NCI-H128 (cell line): ENCODE data around the gene SMAD5.

Source experiments
- DNase-seq: peaks from one replicate; lab custom pipeline; 2025; ENCODE audit not compliant: unreplicated experiment; lab: John Stamatoyannopoulos, UW

Gene SMAD5

DNA sequence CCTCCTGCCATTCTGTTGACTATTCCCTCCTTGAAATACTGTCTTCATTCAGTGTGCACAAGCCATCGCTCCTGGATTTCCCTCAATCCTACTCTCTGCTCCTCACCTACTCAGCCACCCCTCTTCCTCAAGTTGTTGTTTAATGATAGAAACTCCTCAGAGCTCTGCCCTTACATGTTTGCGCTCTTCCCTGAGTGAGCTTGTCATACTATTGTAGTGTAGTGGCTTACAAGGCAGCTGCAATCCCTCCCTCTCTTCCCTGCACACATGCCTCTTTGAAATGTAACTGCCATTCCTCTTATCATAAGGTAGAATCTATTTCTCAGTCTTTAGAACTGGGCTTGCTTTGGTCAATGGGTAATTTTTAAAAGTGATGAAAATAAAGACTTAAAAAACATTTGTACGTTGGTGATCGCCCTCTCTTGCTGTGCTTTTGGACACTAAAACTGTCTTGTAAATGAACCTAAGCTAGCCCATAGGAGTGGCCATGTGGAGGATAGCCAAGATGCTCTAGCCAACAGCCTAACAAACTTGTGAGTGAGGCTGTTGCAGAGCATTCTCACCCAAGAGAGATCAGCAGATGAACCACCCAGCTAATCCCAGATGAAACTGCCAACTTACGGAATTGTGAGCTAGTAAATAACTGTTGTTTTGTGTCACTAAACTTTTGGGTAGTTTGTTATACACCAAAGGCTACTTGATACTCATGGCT lies 18.1 kb upstream of the SMAD5 start:
- no peak for DNase-seq

- no peak for DNase-seq
These were observed 17.3 kb upstream of the SMAD5 start for GRCh38 chr5:136115183-136115865.

DNA sequence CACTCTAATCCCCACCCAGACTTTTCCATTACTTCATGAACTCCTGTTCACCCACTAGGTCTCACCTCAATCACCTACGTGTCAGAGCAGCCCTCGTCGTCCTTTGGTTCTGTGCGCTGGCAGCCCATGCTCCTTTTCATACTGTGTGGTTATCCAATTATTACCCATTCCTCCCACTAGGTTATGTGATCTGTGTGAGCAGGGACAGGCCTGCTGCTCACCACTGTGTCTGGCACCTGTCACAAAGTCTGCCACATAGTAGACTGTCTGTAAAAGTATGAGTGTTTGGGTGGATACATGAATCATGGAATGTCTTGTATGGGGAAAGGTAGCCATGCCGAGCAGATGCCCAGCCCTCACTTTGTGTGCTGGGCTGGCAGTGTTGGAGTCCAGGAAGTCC lies 12.1 kb upstream of the SMAD5 start:
- DNase-seq, result no peak

- peak; percentile 28 for DNase-seq
These were observed 9.3 kb upstream of the SMAD5 start for GRCh38 chr5:136123236-136123768.

DNA sequence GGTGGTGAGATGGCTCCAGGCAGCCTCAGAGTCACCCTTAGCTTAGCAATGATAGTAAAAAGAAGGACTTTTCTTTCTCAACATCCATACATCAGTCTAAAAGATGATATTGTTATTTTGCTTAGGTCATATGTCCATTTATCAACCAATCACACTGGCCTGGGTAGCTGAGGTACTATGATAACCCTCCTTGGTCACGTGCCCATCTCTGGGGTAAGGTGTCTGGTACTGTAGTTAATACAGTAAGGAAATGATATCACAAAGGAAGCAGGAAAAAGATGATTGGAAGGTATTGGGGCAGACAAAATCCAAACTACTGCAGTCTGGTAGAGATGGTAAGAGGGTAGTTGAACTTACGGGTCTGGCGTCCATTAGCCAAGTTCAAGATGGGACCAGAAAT lies 5.1 kb upstream of the SMAD5 start:
- no peak for DNase-seq

DNA sequence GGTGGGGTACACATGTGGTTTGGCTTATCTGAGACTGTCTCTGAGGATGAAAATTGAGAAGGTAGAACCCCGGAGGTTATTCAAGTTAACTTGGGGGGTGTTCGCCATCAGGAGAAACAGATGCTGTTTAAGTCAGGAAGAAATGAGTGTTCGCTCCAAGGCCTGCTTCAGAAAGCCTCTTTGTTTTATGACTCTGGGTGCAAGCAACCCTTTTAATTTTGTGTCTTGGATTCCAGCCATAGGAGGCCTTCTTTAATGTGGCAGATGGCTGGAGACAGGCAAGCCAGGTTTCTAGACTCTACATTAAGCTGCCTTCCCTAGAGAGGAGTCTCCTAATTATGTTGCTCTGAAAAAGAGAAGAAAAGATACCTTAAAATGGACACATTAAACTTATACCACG lies 4.2 kb upstream of the SMAD5 start:
- no peak for DNase-seq

DNA sequence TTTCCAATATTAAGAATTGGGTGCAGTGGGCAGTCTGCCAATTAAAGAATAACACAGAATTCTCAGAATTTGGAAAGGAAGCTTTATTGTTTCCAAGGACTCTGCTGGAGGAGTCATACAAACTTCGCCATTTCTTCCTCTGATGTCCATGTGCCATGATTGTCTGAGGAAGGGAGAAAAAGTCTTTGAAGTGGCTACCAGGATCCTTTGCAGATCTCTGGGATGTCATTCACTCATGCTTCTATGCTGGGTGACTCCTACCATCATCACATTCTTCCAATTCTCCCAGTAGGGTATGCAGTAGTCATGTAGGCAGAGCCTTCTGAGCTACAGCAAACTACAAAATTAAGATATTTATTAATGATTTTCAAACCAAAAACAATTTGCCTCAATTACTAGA lies 3.2 kb upstream of the SMAD5 start:
- no peak for DNase-seq

GRCh38 chr5:136130581-136130980 lies 2.1 kb upstream of the SMAD5 start:
- DNase-seq, result no peak

GRCh38 chr5:136132087-136132486 lies 558 bp upstream of the SMAD5 start:
- no peak for DNase-seq

GRCh38 chr5:136133222-136133921 lies 727 bp downstream of the SMAD5 start:
- no peak for DNase-seq

- DNase-seq, result no peak
These were observed 1.3 kb downstream of the SMAD5 start for GRCh38 chr5:136133922-136134379.

- no peak for DNase-seq
These were observed 2.0 kb downstream of the SMAD5 start for GRCh38 chr5:136134653-136135052.

GRCh38 chr5:136135536-136135935 lies 2.9 kb downstream of the SMAD5 start:
- no peak for DNase-seq

DNA sequence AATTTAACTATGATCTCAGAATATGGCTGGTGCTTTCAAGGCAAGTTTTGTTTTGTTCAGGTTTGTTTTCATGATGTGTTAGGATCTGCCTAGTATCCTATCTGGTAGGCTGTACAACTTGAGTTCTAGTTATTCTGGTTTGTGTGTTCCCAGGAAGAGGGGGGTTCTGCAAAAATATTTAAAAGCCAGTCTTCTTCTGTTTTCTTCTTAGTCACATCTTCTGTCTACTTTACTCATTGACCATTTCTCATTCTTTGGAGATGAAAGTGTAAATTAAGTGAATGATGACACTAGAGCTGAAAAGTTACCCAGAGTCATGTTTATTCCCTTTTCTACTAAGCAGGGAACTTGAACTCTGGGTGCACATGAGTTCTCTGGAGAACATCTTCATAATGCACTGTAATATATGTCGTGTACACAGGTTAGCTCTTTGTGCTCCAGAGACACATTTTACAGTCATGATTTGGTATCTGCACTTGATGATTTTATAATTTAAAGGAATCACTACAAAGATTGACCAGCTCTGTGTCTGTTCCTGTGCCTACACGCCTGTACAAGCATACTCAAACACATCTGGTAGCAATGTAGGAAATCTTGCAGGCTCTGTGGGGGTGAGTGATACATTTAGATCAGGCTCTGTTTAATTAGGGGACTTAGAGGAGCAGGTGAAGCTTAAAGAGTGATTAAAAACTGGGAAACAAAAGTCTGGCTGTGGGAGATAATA lies 5.0 kb downstream of the SMAD5 start:
- no peak for DNase-seq

- no peak for DNase-seq
These were observed 8.9 kb downstream of the SMAD5 start for GRCh38 chr5:136141561-136141960.

DNA sequence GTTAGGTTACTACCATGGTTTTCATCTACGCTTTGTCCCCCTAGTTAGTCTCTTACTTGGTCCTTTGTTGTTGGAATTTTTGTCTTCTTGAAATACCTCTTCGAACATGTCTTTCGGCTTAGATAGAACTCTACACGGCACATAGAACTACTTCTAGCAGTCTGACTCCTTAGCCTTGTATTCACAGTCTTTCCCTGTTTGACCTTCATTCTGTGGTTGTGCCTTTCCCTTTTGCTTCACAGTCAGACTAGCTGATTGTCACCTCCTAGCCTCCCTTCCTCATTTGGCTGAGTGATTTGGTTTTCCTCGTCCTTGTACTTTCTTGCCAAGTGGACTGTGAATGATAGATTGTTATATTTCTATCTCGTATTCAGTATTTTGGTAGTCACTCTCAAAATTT lies 10.7 kb downstream of the SMAD5 start:
- no peak for DNase-seq

GRCh38 chr5:136143763-136144162 lies 11.1 kb downstream of the SMAD5 start:
- no peak for DNase-seq

- DNase-seq, result no peak
These were observed 12.4 kb downstream of the SMAD5 start for GRCh38 chr5:136145030-136145429.

DNA sequence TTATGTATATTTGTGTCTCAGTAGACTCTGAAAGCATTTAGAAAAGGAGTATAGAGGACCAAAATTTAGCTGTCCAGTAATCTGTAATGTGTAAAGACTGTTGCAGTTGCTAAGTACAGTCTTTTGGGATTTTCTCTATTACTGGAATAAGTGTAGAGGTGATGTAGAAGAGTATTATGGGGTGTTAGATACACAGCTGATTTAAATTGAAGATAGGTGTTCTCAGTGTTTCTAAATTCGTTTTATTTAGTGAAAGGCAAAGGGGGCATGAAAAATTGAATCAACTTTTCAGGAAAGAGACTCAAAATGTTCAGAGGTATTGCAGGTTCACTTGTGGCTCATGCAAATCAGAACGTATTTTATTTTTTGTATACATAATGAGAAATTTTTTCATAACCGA lies 13.6 kb downstream of the SMAD5 start:
- no peak for DNase-seq

DNA sequence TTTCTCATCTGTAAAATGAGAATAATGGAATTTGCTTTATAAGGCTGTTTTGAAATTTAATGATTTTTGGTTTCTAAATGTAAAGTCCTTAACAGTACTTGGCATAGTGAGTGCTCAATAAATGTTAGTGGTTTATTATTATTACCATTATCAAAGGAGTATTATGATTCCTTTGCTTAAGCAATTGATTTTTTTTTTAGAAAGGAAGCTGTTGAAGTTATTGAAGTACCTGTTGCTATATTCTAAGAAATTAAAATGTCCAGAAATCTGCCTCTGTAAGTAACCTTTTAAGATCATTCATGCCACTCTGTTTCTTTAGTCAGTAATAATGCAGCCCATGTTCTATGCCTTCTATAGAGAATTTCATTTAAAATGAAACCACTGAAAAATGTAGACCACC lies 15.0 kb downstream of the SMAD5 start:
- no peak for DNase-seq

GRCh38 chr5:136149891-136150290 lies 17.2 kb downstream of the SMAD5 start:
- DNase-seq, result no peak
